HEK293 (cell line): ENCODE results near the gene DHX16.

Experiments used
- GFI1B ChIP-seq: fragments of 450-650 bp; formaldehyde crosslinking; IDR thresholded peaks from 2 replicates; pipeline ENCODE4 v1.5.1; 2016; ENCODE audit warnings: missing biosample characterization, missing genetic modification characterization
- GLI2 ChIP-seq: fragments of 450-650 bp; formaldehyde crosslinking; IDR thresholded peaks from 2 replicates; pipeline ENCODE4; 2017; ENCODE audit warnings: missing biosample characterization, missing genetic modification characterization, low read depth, borderline replicate concordance
- GLI4 ChIP-seq: fragments of 450-650 bp; formaldehyde crosslinking; IDR thresholded peaks from 2 replicates; pipeline ENCODE4 v1.5.1; 2016; ENCODE audit warnings: missing biosample characterization, missing genetic modification characterization
- GLIS2 ChIP-seq: fragments of 450-650 bp; formaldehyde crosslinking; IDR thresholded peaks from 2 replicates; pipeline ENCODE4 v1.5.1; 2016; ENCODE audit warnings: missing biosample characterization, missing genetic modification characterization
- KLF7 ChIP-seq: fragments of 450-650 bp; formaldehyde crosslinking; IDR thresholded peaks from 2 replicates; pipeline ENCODE4 v1.5.1; 2016; ENCODE audit warnings: missing biosample characterization, missing genetic modification characterization, borderline replicate concordance
- KLF8 ChIP-seq: fragments of 450-650 bp; formaldehyde crosslinking; IDR thresholded peaks from 2 replicates; pipeline ENCODE4 v1.5.1; 2016; ENCODE audit warnings: missing biosample characterization, missing genetic modification characterization
- RBAK ChIP-seq: fragments of 450-650 bp; formaldehyde crosslinking; IDR thresholded peaks from 2 replicates; pipeline ENCODE4 v1.5.1; 2016; ENCODE audit warnings: missing biosample characterization, missing genetic modification characterization
- REPIN1 ChIP-seq: fragments of 450-650 bp; formaldehyde crosslinking; IDR thresholded peaks from 2 replicates; pipeline ENCODE4 v1.5.1; 2017; ENCODE audit warnings: missing biosample characterization, missing genetic modification characterization, low read depth
- YY1 ChIP-seq: fragments of 450-650 bp; formaldehyde crosslinking; IDR thresholded peaks from 2 replicates; pipeline ENCODE4 v1.5.1; 2018; ENCODE audit warnings: missing biosample characterization, missing genetic modification characterization
- ZFP3 ChIP-seq: fragments of 450-650 bp; formaldehyde crosslinking; IDR thresholded peaks from 2 replicates; pipeline ENCODE4 v1.5.1; 2016; ENCODE audit warnings: low read depth, missing biosample characterization, missing genetic modification characterization
- ZNF114 ChIP-seq: fragments of 450-650 bp; formaldehyde crosslinking; IDR thresholded peaks from 2 replicates; pipeline ENCODE4 v1.5.0; 2017; ENCODE audit warnings: missing biosample characterization, missing genetic modification characterization
- ZNF155 ChIP-seq: fragments of 450-650 bp; formaldehyde crosslinking; IDR thresholded peaks from 2 replicates; pipeline ENCODE4 v1.5.1; 2016; ENCODE audit warnings: missing biosample characterization, missing genetic modification characterization
- ZNF169 ChIP-seq: fragments of 450-650 bp; formaldehyde crosslinking; IDR thresholded peaks from 2 replicates; pipeline ENCODE4 v1.5.1; 2016; ENCODE audit warnings: missing biosample characterization, missing genetic modification characterization
- ZNF221 ChIP-seq: fragments of 450-650 bp; formaldehyde crosslinking; IDR thresholded peaks from 2 replicates; pipeline ENCODE4 v1.5.1; 2017; ENCODE audit warnings: missing biosample characterization, missing genetic modification characterization, borderline replicate concordance
- ZNF24 ChIP-seq: fragments of 450-650 bp; formaldehyde crosslinking; IDR thresholded peaks from 2 replicates; pipeline ENCODE4 v1.5.1; 2016; ENCODE audit warnings: missing biosample characterization, missing genetic modification characterization
- ZNF335 ChIP-seq: fragments of 450-650 bp; formaldehyde crosslinking; conservative IDR thresholded peaks from 2 replicates; pipeline ENCODE4 v1.5.1; 2016; ENCODE audit warnings: missing biosample characterization, missing genetic modification characterization
- ZNF354C ChIP-seq: fragments of 450-650 bp; formaldehyde crosslinking; IDR thresholded peaks from 2 replicates; pipeline ENCODE4 v1.5.1; 2016; ENCODE audit warnings: missing biosample characterization, missing genetic modification characterization, low read depth, borderline replicate concordance
- ZNF366 ChIP-seq: fragments of 450-650 bp; formaldehyde crosslinking; conservative IDR thresholded peaks from 2 replicates; pipeline ENCODE4 v1.5.1; 2016; ENCODE audit warnings: missing biosample characterization, missing genetic modification characterization
- ZNF416 ChIP-seq: fragments of 450-650 bp; formaldehyde crosslinking; IDR thresholded peaks from 2 replicates; pipeline ENCODE4 v1.5.1; 2016; ENCODE audit warnings: missing biosample characterization, missing genetic modification characterization
- ZNF501 ChIP-seq: fragments of 450-650 bp; formaldehyde crosslinking; IDR thresholded peaks from 2 replicates; pipeline ENCODE4 v1.5.1; 2016; ENCODE audit warnings: missing biosample characterization, missing genetic modification characterization
- ZNF514 ChIP-seq: fragments of 450-650 bp; formaldehyde crosslinking; IDR thresholded peaks from 2 replicates; pipeline ENCODE4 v1.5.1; 2016; ENCODE audit warnings: missing biosample characterization, missing genetic modification characterization
- ZNF544 ChIP-seq: fragments of 450-650 bp; formaldehyde crosslinking; IDR thresholded peaks from 2 replicates; pipeline ENCODE4 v1.5.0; 2017; ENCODE audit warnings: missing biosample characterization, missing genetic modification characterization
- ZNF561 ChIP-seq: fragments of 450-650 bp; IDR thresholded peaks from 2 replicates; pipeline ENCODE4 v1.5.1; 2018; ENCODE audit warnings: missing biosample characterization, missing genetic modification characterization, borderline replicate concordance
- ZNF571 ChIP-seq: fragments of 450-650 bp; formaldehyde crosslinking; IDR thresholded peaks from 2 replicates; pipeline ENCODE4 v1.5.0; 2017; ENCODE audit warnings: missing biosample characterization, missing genetic modification characterization
- ZNF585B ChIP-seq: fragments of 450-650 bp; formaldehyde crosslinking; IDR thresholded peaks from 2 replicates; pipeline ENCODE4 v1.5.1; 2016; ENCODE audit warnings: missing biosample characterization, missing genetic modification characterization
- ZNF600 ChIP-seq: fragments of 450-650 bp; formaldehyde crosslinking; IDR thresholded peaks from 2 replicates; pipeline ENCODE4 v1.5.1; 2016; ENCODE audit warnings: missing biosample characterization, missing genetic modification characterization
- ZNF624 ChIP-seq: fragments of 450-650 bp; formaldehyde crosslinking; IDR thresholded peaks from 2 replicates; pipeline ENCODE4 v1.5.1; 2017; ENCODE audit warnings: missing biosample characterization, missing genetic modification characterization
- ZNF658 ChIP-seq: fragments of 450-650 bp; formaldehyde crosslinking; IDR thresholded peaks from 2 replicates; pipeline ENCODE4; 2016; ENCODE audit warnings: missing biosample characterization, missing genetic modification characterization
- ZNF76 ChIP-seq: fragments of 450-650 bp; formaldehyde crosslinking; IDR thresholded peaks from 2 replicates; pipeline ENCODE4; 2016; ENCODE audit warnings: low read depth, missing biosample characterization, missing genetic modification characterization, borderline replicate concordance
- ZNF777 ChIP-seq: fragments of 450-650 bp; formaldehyde crosslinking; IDR thresholded peaks from 2 replicates; pipeline ENCODE4 v1.5.1; 2017; ENCODE audit warnings: missing biosample characterization, missing genetic modification characterization, borderline replicate concordance
- ZNF792 ChIP-seq: fragments of 450-650 bp; formaldehyde crosslinking; IDR thresholded peaks from 2 replicates; pipeline ENCODE4 v1.5.1; 2016; ENCODE audit warnings: missing biosample characterization, missing genetic modification characterization
- ZNF843 ChIP-seq: fragments of 450-650 bp; formaldehyde crosslinking; IDR thresholded peaks from 2 replicates; pipeline ENCODE4 v1.5.1; 2016; ENCODE audit warnings: missing biosample characterization, missing genetic modification characterization
- ZSCAN16 ChIP-seq: fragments of 450-650 bp; formaldehyde crosslinking; IDR thresholded peaks from 2 replicates; pipeline ENCODE4 v1.5.1; 2016; ENCODE audit warnings: missing biosample characterization, missing genetic modification characterization
- ZXDB ChIP-seq: fragments of 450-650 bp; formaldehyde crosslinking; IDR thresholded peaks from 2 replicates; pipeline ENCODE4 v1.5.1; 2016; ENCODE audit warnings: missing biosample characterization, missing genetic modification characterization
- TF ChIP-seq, protein P1 (sequence below): fragments of 450-650 bp; formaldehyde crosslinking; IDR thresholded peaks from 2 replicates; pipeline ENCODE4 v1.5.1; 2016; ENCODE audit warnings: missing biosample characterization, missing genetic modification characterization, borderline replicate concordance
- TF ChIP-seq, protein P2 (sequence below): fragments of 450-650 bp; formaldehyde crosslinking; IDR thresholded peaks from 2 replicates; pipeline ENCODE4 v1.5.1; 2017; ENCODE audit warnings: missing biosample characterization, missing genetic modification characterization

The DHX16 gene

DNA sequence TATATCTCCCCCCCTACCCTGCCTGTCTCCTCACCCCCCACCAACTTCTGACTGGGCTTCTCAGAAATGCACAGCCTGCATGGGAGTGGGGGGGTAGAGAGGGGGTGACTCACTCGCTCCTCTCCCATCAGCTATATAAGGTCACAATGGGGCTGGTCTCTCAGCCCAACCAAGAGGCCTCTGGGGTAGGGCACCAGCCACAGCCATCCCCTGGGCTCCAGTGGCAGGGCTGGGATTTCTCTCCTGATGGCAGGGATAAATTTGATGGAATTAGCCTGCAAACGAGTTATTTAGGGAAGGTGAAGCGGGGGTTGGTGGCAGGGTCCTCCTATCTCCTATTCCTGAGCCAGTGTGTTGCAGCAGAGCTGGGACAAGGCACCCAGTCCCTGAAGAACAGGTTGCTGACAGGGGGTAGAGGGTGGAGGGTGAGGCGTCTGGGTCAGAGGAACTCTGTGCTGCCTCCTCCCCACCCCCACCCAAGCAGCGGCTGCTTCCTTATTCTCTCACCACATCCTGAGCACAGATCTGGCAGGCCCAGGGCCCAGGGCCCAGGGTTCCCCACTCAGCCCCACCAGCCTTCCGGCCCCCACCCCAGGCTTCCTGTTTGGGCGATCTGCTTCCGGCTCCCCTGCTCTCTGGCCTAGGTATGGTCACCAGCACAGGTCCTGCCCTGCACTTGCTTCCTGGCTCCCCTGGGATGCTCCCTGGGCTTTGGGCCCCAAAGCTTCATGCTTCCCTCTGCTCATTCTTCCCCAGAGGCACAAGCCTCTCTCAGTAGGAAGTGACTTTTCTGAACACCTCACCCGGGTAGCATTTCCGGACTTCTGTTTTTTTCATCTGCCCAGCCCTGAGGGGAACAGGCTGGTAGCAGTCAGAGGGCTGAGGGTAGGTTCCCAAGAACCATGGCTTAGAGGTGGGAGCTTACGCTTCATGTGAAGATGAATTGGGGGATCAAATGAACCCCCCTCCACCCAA lies 9.6 kb upstream of the DHX16 start (continued):
- TF ChIP-seq ZNF571 (tag by site-specific recombination) (no peak), ZNF600 (tag by site-specific recombination) (peak; percentile 57; the same call in 1 of the 2 replicates), ZNF792 (tag by site-specific recombination) (no peak), ZNF366 (tag by site-specific recombination) (no peak), ZNF585B (tag by site-specific recombination) (no peak), ZSCAN16 (tag by site-specific recombination) (no peak), ZNF501 (tag by site-specific recombination) (no peak), REPIN1 (tag by site-specific recombination) (no peak), YY1 (no peak), ZNF221 (tag by site-specific recombination) (no peak), ZNF544 (no peak), ZFP3 (tag by site-specific recombination) (no peak), GLIS2 (tag by site-specific recombination) (peak; percentile 72), ZNF416 (no peak), GLI2 (no peak), GLI4 (tag by site-specific recombination) (no peak), ZNF24 (tag by site-specific recombination) (no peak), ZNF514 (tag by site-specific recombination) (no peak), ZNF354C (tag by site-specific recombination) (no peak), ZNF155 (no peak), ZNF624 (tag by site-specific recombination) (no peak), ZNF76 (tag by site-specific recombination) (no peak), ZNF114 (tag by site-specific recombination) (no peak), ZNF843 (tag by site-specific recombination) (no peak), RBAK (tag by site-specific recombination) (no peak), KLF8 (tag by site-specific recombination) (no peak), KLF7 (tag by site-specific recombination) (no peak), ZNF777 (tag by site-specific recombination) (no peak), ZXDB (tag by site-specific recombination) (0 out of 2 replicates have a peak, but pooled peaks have one; percentile 33), GFI1B (tag by site-specific recombination) (no peak), ZNF658 (tag by site-specific recombination) (no peak), ZNF169 (tag by site-specific recombination) (no peak), ZNF335 (no peak), ZNF561 (tag by site-specific recombination) (no peak)
- TF ChIP-seq, protein P1, sequence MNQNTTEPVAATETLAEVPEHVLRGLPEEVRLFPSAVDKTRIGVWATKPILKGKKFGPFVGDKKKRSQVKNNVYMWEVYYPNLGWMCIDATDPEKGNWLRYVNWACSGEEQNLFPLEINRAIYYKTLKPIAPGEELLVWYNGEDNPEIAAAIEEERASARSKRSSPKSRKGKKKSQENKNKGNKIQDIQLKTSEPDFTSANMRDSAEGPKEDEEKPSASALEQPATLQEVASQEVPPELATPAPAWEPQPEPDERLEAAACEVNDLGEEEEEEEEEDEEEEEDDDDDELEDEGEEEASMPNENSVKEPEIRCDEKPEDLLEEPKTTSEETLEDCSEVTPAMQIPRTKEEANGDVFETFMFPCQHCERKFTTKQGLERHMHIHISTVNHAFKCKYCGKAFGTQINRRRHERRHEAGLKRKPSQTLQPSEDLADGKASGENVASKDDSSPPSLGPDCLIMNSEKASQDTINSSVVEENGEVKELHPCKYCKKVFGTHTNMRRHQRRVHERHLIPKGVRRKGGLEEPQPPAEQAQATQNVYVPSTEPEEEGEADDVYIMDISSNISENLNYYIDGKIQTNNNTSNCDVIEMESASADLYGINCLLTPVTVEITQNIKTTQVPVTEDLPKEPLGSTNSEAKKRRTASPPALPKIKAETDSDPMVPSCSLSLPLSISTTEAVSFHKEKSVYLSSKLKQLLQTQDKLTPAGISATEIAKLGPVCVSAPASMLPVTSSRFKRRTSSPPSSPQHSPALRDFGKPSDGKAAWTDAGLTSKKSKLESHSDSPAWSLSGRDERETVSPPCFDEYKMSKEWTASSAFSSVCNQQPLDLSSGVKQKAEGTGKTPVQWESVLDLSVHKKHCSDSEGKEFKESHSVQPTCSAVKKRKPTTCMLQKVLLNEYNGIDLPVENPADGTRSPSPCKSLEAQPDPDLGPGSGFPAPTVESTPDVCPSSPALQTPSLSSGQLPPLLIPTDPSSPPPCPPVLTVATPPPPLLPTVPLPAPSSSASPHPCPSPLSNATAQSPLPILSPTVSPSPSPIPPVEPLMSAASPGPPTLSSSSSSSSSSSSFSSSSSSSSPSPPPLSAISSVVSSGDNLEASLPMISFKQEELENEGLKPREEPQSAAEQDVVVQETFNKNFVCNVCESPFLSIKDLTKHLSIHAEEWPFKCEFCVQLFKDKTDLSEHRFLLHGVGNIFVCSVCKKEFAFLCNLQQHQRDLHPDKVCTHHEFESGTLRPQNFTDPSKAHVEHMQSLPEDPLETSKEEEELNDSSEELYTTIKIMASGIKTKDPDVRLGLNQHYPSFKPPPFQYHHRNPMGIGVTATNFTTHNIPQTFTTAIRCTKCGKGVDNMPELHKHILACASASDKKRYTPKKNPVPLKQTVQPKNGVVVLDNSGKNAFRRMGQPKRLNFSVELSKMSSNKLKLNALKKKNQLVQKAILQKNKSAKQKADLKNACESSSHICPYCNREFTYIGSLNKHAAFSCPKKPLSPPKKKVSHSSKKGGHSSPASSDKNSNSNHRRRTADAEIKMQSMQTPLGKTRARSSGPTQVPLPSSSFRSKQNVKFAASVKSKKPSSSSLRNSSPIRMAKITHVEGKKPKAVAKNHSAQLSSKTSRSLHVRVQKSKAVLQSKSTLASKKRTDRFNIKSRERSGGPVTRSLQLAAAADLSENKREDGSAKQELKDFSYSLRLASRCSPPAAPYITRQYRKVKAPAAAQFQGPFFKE (tag by site-specific recombination) = no peak
- TF ChIP-seq, protein P2, sequence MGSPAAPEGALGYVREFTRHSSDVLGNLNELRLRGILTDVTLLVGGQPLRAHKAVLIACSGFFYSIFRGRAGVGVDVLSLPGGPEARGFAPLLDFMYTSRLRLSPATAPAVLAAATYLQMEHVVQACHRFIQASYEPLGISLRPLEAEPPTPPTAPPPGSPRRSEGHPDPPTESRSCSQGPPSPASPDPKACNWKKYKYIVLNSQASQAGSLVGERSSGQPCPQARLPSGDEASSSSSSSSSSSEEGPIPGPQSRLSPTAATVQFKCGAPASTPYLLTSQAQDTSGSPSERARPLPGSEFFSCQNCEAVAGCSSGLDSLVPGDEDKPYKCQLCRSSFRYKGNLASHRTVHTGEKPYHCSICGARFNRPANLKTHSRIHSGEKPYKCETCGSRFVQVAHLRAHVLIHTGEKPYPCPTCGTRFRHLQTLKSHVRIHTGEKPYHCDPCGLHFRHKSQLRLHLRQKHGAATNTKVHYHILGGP (tag by site-specific recombination) = no peak
